ENCODE measurements around the gene YDJC. TPM values are rescaled to one million over a fixed set of nuclear protein-coding genes. Genes with fewer than 3 reads are reported as not detected.

Gene YDJC
- total and polyA plus RNA-seq, 2 of the 13 experiments (the other 11 are each of a cell fraction or from before 2014, with no cell fraction given), result 15.3 to 32.0 TPM

DNA sequence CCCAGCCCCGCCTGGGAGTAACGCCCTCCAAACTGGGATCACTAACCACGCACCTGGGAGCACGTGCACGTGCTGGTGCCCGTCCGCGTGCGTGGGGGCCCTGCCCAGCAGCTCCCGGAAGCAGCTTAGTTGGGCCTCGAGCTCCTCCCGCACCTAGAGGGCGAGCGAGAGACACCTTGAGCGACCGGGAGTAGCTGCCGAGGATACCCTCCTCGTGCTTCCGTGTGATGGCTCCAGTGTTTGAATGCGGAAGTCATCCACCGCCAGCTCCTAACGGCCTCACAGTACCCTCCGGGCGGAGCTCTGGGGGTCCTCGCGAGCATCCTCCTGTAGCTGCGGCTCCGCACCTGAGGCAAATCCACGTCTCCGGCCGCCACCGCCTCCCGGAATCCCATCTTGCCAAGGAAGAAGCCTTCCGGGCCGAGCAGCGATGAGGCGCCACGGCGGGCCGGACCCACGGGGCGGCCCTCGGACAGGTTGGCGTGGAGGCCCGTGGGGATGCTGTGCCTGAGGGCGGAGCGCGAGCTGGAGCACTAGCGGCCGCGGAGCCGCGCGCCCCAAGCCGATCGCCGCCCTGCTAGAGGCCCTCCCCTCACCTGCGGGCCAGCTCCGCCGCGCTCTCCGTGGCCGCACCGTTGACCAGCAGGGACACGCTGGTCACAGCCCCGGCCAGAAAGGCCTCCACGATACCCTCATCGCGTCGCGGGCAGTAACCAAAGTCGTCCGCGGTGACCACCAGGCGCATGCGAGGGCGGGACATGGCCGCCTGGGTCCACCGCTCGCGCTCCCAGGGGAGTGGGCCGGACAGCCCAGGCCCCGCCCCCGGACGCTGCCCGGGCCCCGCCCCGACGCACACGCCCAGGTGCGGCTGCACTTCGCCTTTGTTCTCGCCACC is at the start of gene YDJC (continued):
- peak; percentile 82 for TF ChIP-seq KAT7 (CRISPR knock-in tag; IDR thresholded peaks at IDR 0.05; ENCODE audit: borderline replicate concordance)
- TF ChIP-seq, protein P1, sequence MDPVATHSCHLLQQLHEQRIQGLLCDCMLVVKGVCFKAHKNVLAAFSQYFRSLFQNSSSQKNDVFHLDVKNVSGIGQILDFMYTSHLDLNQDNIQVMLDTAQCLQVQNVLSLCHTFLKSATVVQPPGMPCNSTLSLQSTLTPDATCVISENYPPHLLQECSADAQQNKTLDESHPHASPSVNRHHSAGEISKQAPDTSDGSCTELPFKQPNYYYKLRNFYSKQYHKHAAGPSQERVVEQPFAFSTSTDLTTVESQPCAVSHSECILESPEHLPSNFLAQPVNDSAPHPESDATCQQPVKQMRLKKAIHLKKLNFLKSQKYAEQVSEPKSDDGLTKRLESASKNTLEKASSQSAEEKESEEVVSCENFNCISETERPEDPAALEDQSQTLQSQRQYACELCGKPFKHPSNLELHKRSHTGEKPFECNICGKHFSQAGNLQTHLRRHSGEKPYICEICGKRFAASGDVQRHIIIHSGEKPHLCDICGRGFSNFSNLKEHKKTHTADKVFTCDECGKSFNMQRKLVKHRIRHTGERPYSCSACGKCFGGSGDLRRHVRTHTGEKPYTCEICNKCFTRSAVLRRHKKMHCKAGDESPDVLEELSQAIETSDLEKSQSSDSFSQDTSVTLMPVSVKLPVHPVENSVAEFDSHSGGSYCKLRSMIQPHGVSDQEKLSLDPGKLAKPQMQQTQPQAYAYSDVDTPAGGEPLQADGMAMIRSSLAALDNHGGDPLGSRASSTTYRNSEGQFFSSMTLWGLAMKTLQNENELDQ (CRISPR knock-in tag; IDR thresholded peaks at IDR 0.05; ENCODE audit: borderline replicate concordance), result no peak
- peak; percentile 79 for TF ChIP-seq TAF1 (CRISPR knock-in tag; IDR thresholded peaks at IDR 0.05)
- TF ChIP-seq ZNF501 (CRISPR knock-in tag; IDR thresholded peaks at IDR 0.05), result peak; percentile 86
- no peak for TF ChIP-seq ZNF569 (CRISPR knock-in tag; IDR thresholded peaks at IDR 0.05; ENCODE audit: borderline replicate concordance)
- no peak for TF ChIP-seq KDM6A (CRISPR knock-in tag; IDR thresholded peaks at IDR 0.05; ENCODE audit: low read depth)
- TF ChIP-seq SNRNP70 (IDR thresholded peaks at IDR 0.05; ENCODE audit: low read depth, low read length), result no peak
- peak; percentile 95 for TF ChIP-seq ARNTL (CRISPR knock-in tag; IDR thresholded peaks at IDR 0.05)
- TF ChIP-seq AHR (CRISPR knock-in tag; IDR thresholded peaks at IDR 0.05), result peak; percentile 88; the same call in 1 of the 2 replicates
- peak; percentile 45; the same call in 1 of the 2 replicates for TF ChIP-seq ZIK1 (CRISPR knock-in tag; IDR thresholded peaks at IDR 0.05; ENCODE audit: borderline replicate concordance, low read depth)
- peak; percentile 70 for TF ChIP-seq RXRB (CRISPR knock-in tag; IDR thresholded peaks at IDR 0.05; ENCODE audit: borderline replicate concordance)
- peak; percentile 82 for TF ChIP-seq ZNF317 (CRISPR knock-in tag; IDR thresholded peaks at IDR 0.05)
- peak; percentile 88 for TF ChIP-seq MEIS1 (CRISPR knock-in tag; IDR thresholded peaks at IDR 0.05; ENCODE audit: borderline replicate concordance)
- TF ChIP-seq, protein P2, sequence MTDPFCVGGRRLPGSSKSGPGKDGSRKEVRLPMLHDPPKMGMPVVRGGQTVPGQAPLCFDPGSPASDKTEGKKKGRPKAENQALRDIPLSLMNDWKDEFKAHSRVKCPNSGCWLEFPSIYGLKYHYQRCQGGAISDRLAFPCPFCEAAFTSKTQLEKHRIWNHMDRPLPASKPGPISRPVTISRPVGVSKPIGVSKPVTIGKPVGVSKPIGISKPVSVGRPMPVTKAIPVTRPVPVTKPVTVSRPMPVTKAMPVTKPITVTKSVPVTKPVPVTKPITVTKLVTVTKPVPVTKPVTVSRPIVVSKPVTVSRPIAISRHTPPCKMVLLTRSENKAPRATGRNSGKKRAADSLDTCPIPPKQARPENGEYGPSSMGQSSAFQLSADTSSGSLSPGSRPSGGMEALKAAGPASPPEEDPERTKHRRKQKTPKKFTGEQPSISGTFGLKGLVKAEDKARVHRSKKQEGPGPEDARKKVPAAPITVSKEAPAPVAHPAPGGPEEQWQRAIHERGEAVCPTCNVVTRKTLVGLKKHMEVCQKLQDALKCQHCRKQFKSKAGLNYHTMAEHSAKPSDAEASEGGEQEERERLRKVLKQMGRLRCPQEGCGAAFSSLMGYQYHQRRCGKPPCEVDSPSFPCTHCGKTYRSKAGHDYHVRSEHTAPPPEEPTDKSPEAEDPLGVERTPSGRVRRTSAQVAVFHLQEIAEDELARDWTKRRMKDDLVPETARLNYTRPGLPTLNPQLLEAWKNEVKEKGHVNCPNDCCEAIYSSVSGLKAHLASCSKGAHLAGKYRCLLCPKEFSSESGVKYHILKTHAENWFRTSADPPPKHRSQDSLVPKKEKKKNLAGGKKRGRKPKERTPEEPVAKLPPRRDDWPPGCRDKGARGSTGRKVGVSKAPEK (CRISPR knock-in tag; IDR thresholded peaks at IDR 0.05; ENCODE audit: borderline replicate concordance), result no peak
- TF ChIP-seq TBP (CRISPR knock-in tag; IDR thresholded peaks at IDR 0.05), result no peak
- TF ChIP-seq, protein P3, sequence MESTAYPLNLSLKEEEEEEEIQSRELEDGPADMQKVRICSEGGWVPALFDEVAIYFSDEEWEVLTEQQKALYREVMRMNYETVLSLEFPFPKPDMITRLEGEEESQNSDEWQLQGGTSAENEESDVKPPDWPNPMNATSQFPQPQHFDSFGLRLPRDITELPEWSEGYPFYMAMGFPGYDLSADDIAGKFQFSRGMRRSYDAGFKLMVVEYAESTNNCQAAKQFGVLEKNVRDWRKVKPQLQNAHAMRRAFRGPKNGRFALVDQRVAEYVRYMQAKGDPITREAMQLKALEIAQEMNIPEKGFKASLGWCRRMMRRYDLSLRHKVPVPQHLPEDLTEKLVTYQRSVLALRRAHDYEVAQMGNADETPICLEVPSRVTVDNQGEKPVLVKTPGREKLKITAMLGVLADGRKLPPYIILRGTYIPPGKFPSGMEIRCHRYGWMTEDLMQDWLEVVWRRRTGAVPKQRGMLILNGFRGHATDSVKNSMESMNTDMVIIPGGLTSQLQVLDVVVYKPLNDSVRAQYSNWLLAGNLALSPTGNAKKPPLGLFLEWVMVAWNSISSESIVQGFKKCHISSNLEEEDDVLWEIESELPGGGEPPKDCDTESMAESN (CRISPR knock-in tag; conservative IDR thresholded peaks at IDR 0.05), result peak; percentile 85
- TF ChIP-seq, protein P4, sequence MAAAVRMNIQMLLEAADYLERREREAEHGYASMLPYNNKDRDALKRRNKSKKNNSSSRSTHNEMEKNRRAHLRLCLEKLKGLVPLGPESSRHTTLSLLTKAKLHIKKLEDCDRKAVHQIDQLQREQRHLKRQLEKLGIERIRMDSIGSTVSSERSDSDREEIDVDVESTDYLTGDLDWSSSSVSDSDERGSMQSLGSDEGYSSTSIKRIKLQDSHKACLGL (CRISPR knock-in tag; IDR thresholded peaks at IDR 0.05), result peak; percentile 98
- no peak; the same call in 1 of the 2 replicates for TF ChIP-seq ZNF138 (CRISPR knock-in tag; IDR thresholded peaks at IDR 0.05; ENCODE audit: low read depth)
- peak; percentile 59 for TF ChIP-seq ZEB1 (IDR thresholded peaks at IDR 0.05; ENCODE audit: insufficient replicate concordance, low read depth)
- TF ChIP-seq, protein P5, sequence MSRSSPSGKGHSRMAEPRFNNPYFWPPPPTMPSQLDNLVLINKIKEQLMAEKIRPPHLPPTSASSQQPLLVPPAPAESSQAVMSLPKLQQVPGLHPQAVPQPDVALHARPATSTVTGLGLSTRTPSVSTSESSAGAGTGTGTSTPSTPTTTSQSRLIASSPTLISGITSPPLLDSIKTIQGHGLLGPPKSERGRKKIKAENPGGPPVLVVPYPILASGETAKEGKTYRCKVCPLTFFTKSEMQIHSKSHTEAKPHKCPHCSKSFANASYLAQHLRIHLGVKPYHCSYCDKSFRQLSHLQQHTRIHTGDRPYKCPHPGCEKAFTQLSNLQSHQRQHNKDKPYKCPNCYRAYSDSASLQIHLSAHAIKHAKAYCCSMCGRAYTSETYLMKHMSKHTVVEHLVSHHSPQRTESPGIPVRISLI (CRISPR knock-in tag; IDR thresholded peaks at IDR 0.05; ENCODE audit: borderline replicate concordance), result peak; percentile 61
